Measurements from ENCODE around the gene DDIT3. TPM values are rescaled to one million over a fixed set of nuclear protein-coding genes. Genes with fewer than 3 reads are reported as not detected.
"Not testable (repeated sequence)": the region's sequence is repeated elsewhere in the genome, so short reads cannot be mapped to it uniquely, and the experiment has no call there.

The DDIT3 gene
- total and polyA plus RNA-seq, 2 donors (not counting 1 experiment from before 2014, with no cell fraction given) = 57.8 to 265 TPM

GRCh38 chr12:57519796-57520052 lies 590 bp downstream of the DDIT3 start:
- peaks cover 24% of the 10 kb centered on the region for H3K36me3 ChIP-seq (ENCODE audit: control insufficient read depth, insufficient read depth, low read length)
- peaks cover 3% of the 10 kb centered on the region for H4K20me1 ChIP-seq (ENCODE audit: control insufficient read depth, extremely low read depth, insufficient read depth, low read length)
- TF ChIP-seq CTCF (conservative IDR thresholded peaks at IDR 0.05 in 1 of 2, IDR thresholded peaks at IDR 0.05 in 1 of 2; ENCODE audit: low read depth in 1 of 2, low read length in 2 of 2) = no peak
- TF ChIP-seq EZH2 (IDR thresholded peaks at IDR 0.05; ENCODE audit: low read length, missing control alignments) = no peak
- DNase-seq (ENCODE audit: low read depth in 2 of 2) = no peak
- peaks cover 34% of the 10 kb centered on the region for H3K4me1 ChIP-seq (ENCODE audit: control insufficient read depth, extremely low read depth, insufficient read depth, low read length)
- H3K27ac ChIP-seq (ENCODE audit: insufficient read depth, low read length) = peak overlapping the region; percentile 97
- peak overlapping the region; percentile 94 for H3K9ac ChIP-seq (ENCODE audit: insufficient read depth, low read length)
- peak overlapping the region; percentile 73 to 99 (median 84) for H3K4me3 ChIP-seq (replicated peaks in 1 of 4; ENCODE audit: control extremely low read depth in 1 of 4, insufficient read depth in 1 of 4, low read depth in 3 of 4, low read length in 4 of 4)
- peak overlapping the region; percentile 99 for H3K4me2 ChIP-seq (ENCODE audit: extremely low read depth, insufficient read depth, low read length)
- H3K79me2 ChIP-seq (ENCODE audit: control insufficient read depth, insufficient read depth, low read length) = peaks cover 54% of the 10 kb centered on the region
- H2AFZ ChIP-seq (ENCODE audit: low read length) = no peak overlapping the region
- H3K27me3 ChIP-seq (ENCODE audit: control insufficient read depth, insufficient read depth, low read length) = no peaks in the 10 kb centered on the region
- H3K9me3 ChIP-seq (ENCODE audit: control insufficient read depth, insufficient read depth, low read depth, low read length) = no peaks in the 10 kb centered on the region

GRCh38 chr12:57518920-57519795 lies 1.2 kb downstream of the DDIT3 start:
- no peaks in the 10 kb centered on the region for H3K27me3 ChIP-seq (ENCODE audit: control insufficient read depth, insufficient read depth, low read length)
- peak overlapping the region; percentile 94 for H3K9ac ChIP-seq (ENCODE audit: insufficient read depth, low read length)
- H3K4me3 ChIP-seq (replicated peaks in 1 of 4; ENCODE audit: control extremely low read depth in 1 of 4, insufficient read depth in 1 of 4, low read depth in 3 of 4, low read length in 4 of 4) = peak overlapping the region; percentile 73 to 99 (median 84)
- H3K36me3 ChIP-seq (ENCODE audit: control insufficient read depth, insufficient read depth, low read length) = peaks cover 25% of the 10 kb centered on the region
- H3K9me3 ChIP-seq (ENCODE audit: control insufficient read depth, insufficient read depth, low read depth, low read length) = no peaks in the 10 kb centered on the region
- peak overlapping the region; percentile 99 for H3K4me2 ChIP-seq (ENCODE audit: extremely low read depth, insufficient read depth, low read length)
- H4K20me1 ChIP-seq (ENCODE audit: control insufficient read depth, extremely low read depth, insufficient read depth, low read length) = peaks cover 3% of the 10 kb centered on the region
- H3K4me1 ChIP-seq (ENCODE audit: control insufficient read depth, extremely low read depth, insufficient read depth, low read length) = peaks cover 31% of the 10 kb centered on the region
- peaks cover 48% of the 10 kb centered on the region for H3K79me2 ChIP-seq (ENCODE audit: control insufficient read depth, insufficient read depth, low read length)
- H3K27ac ChIP-seq (ENCODE audit: insufficient read depth, low read length) = peak overlapping the region; percentile 97
- TF ChIP-seq CTCF (conservative IDR thresholded peaks at IDR 0.05 in 1 of 2, IDR thresholded peaks at IDR 0.05 in 1 of 2; ENCODE audit: low read depth in 1 of 2, low read length in 2 of 2) (no peak), EZH2 (IDR thresholded peaks at IDR 0.05; ENCODE audit: low read length, missing control alignments) (no peak)
- peak; percentile 16 to 55 for DNase-seq (ENCODE audit: low read depth in 2 of 2)
- no peak overlapping the region for H2AFZ ChIP-seq (ENCODE audit: low read length)

- no peaks in the 10 kb centered on the region for H3K9me3 ChIP-seq (ENCODE audit: control insufficient read depth, insufficient read depth, low read depth, low read length)
- H3K4me2 ChIP-seq (ENCODE audit: extremely low read depth, insufficient read depth, low read length) = peak overlapping the region; percentile 99
- H3K27me3 ChIP-seq (ENCODE audit: control insufficient read depth, insufficient read depth, low read length) = no peaks in the 10 kb centered on the region
- no peak for DNase-seq (ENCODE audit: low read depth in 2 of 2)
- peaks cover 40% of the 10 kb centered on the region for H3K79me2 ChIP-seq (ENCODE audit: control insufficient read depth, insufficient read depth, low read length)
- no peak overlapping the region for H3K9ac ChIP-seq (ENCODE audit: insufficient read depth, low read length)
- peak overlapping the region; percentile 73 to 99 (median 84) for H3K4me3 ChIP-seq (replicated peaks in 1 of 4; ENCODE audit: control extremely low read depth in 1 of 4, insufficient read depth in 1 of 4, low read depth in 3 of 4, low read length in 4 of 4)
- H3K36me3 ChIP-seq (ENCODE audit: control insufficient read depth, insufficient read depth, low read length) = peaks cover 25% of the 10 kb centered on the region
- no peak overlapping the region for H2AFZ ChIP-seq (ENCODE audit: low read length)
- H3K27ac ChIP-seq (ENCODE audit: insufficient read depth, low read length) = peak overlapping the region; percentile 60
- H3K4me1 ChIP-seq (ENCODE audit: control insufficient read depth, extremely low read depth, insufficient read depth, low read length) = peaks cover 28% of the 10 kb centered on the region
- TF ChIP-seq EZH2 (IDR thresholded peaks at IDR 0.05; ENCODE audit: low read length, missing control alignments) (no peak), CTCF (conservative IDR thresholded peaks at IDR 0.05 in 1 of 2, IDR thresholded peaks at IDR 0.05 in 1 of 2; ENCODE audit: low read depth in 1 of 2, low read length in 2 of 2) (no peak)
- H4K20me1 ChIP-seq (ENCODE audit: control insufficient read depth, extremely low read depth, insufficient read depth, low read length) = peaks cover 3% of the 10 kb centered on the region
These were observed 2.0 kb downstream of the DDIT3 start for GRCh38 chr12:57518176-57518919.

- H3K4me2 ChIP-seq (ENCODE audit: extremely low read depth, insufficient read depth, low read length) = peak overlapping the region; percentile 99
- peak overlapping the region; percentile 24 for H3K27ac ChIP-seq (ENCODE audit: insufficient read depth, low read length)
- not testable (repeated sequence) for H4K20me1 ChIP-seq (ENCODE audit: control insufficient read depth, extremely low read depth, insufficient read depth, low read length); H3K27me3 ChIP-seq (ENCODE audit: control insufficient read depth, insufficient read depth, low read length); H3K9me3 ChIP-seq (ENCODE audit: control insufficient read depth, insufficient read depth, low read depth, low read length); H3K9ac ChIP-seq (ENCODE audit: insufficient read depth, low read length); H2AFZ ChIP-seq (ENCODE audit: low read length); DNase-seq (ENCODE audit: low read depth in 2 of 2)
- H3K79me2 ChIP-seq (ENCODE audit: control insufficient read depth, insufficient read depth, low read length) = peaks cover 36% of the 10 kb centered on the region
- H3K4me1 ChIP-seq (ENCODE audit: control insufficient read depth, extremely low read depth, insufficient read depth, low read length) = peaks cover 26% of the 10 kb centered on the region
- H3K4me3 ChIP-seq (replicated peaks in 1 of 4; ENCODE audit: control extremely low read depth in 1 of 4, insufficient read depth in 1 of 4, low read depth in 3 of 4, low read length in 4 of 4) = peak overlapping the region; percentile 73 to 99 (median 84)
- H3K36me3 ChIP-seq (ENCODE audit: control insufficient read depth, insufficient read depth, low read length) = peaks cover 28% of the 10 kb centered on the region
These were observed 2.6 kb downstream of the DDIT3 start for GRCh38 chr12:57517718-57518117.
